Fibroblast of villous mesenchyme (primary cell): ENCODE data around the gene TLX3. TPM values are rescaled to one million over a fixed set of nuclear protein-coding genes. Genes with fewer than 3 reads are reported as not detected.
"Not testable (repeated sequence)": the region's sequence is repeated elsewhere in the genome, so short reads cannot be mapped to it uniquely, and the experiment has no call there.

Experiments
- DNase-seq: peaks from one replicate; pipeline ENCODE4 v3.0.0-alpha.2; 2010; ENCODE audit warnings: low read depth
- H3K4me3 ChIP-seq: 2 replicates; pipeline ENCODE4 v1.5.1; 2011; ENCODE audit warnings: low read depth, mild to moderate bottlenecking, low read length
- total RNA-seq: library from RNA; depleted of rRNA; stranded (reverse); fragments of >200 nt; gene quantifications from 2 replicates; pipeline ENCODE4 v1.2.3, GENCODE V29; 2012
- TF ChIP-seq, protein P1 (sequence below): IDR thresholded peaks from 2 replicates; pipeline ENCODE4 v1.5.1; 2012; ENCODE audit warnings: low read depth, mild to moderate bottlenecking, low read length; ENCODE audit not compliant: insufficient read depth

Gene TLX3
- total RNA-seq, 1 donor = not detected

- no peak for DNase-seq
- no peak overlapping the region for H3K4me3 ChIP-seq
- TF ChIP-seq, protein P1, sequence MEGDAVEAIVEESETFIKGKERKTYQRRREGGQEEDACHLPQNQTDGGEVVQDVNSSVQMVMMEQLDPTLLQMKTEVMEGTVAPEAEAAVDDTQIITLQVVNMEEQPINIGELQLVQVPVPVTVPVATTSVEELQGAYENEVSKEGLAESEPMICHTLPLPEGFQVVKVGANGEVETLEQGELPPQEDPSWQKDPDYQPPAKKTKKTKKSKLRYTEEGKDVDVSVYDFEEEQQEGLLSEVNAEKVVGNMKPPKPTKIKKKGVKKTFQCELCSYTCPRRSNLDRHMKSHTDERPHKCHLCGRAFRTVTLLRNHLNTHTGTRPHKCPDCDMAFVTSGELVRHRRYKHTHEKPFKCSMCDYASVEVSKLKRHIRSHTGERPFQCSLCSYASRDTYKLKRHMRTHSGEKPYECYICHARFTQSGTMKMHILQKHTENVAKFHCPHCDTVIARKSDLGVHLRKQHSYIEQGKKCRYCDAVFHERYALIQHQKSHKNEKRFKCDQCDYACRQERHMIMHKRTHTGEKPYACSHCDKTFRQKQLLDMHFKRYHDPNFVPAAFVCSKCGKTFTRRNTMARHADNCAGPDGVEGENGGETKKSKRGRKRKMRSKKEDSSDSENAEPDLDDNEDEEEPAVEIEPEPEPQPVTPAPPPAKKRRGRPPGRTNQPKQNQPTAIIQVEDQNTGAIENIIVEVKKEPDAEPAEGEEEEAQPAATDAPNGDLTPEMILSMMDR = no peak
Observed at GRCh38 chr5:171285465-171285864, 23.6 kb upstream of the TLX3 start.

DNA sequence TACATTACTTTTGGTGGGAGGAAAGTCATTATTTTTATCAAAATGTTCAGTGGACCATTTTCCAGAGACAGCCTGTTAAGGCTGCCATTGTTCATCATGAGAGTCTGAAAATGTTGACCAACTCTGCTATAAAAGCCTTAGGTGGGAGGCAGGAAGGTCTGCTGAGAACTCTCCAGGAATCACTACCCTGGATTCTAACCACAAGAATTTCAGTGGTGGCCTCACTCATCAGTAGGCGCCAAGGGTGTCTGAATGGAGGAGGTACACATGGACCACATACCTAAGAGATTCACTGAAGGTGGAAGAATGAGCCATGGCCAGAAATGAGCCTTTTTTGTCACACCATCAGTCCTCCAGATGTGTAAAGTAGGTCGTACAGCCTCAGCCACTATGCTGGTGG lies 21.0 kb upstream of the TLX3 start:
- DNase-seq = no peak
- H3K4me3 ChIP-seq = no peak overlapping the region
- TF ChIP-seq, protein P1 = no peak

DNA sequence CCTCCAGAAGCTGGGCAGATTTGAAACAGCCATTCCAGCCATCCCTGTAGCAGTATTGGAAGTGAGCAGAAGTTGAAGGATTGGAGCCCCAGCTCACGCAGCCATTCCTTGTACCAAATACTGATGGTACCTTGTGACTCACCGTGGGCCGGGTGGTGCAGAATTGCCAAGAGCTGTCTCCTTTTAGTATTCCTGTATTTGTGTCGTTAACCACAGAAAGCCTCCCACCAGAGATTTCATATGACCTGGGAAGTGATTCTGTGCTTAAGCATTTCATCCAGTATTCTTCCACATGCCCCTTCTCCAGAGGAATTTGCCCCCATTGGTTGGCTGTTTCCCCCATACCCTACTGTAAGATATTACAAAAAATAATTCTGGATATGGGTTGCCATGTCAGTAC lies 17.7 kb upstream of the TLX3 start:
- TF ChIP-seq, protein P1 = no peak
- H3K4me3 ChIP-seq = no peak overlapping the region
- DNase-seq = no peak

DNA sequence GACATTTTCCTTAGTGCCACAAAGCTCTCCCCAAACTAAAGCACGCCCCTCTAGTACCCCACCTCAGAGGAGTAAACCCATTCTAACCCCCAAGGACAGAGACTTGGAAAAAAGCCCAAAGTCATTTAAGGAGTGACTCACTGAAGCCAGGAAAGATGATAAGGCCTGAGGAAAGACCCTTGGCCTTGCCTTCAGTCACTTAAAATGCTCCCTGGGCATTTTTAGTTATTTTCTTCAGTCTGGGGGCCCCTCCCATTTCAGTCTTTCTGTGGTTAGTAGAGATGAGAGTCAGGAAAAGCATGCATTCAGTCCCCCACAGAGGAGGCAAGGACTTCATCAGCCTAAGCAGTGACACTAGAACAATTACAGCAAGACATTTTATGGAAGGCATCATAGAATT lies 13.7 kb upstream of the TLX3 start:
- DNase-seq = no peak
- TF ChIP-seq, protein P1 = no peak
- no peak overlapping the region for H3K4me3 ChIP-seq

GRCh38 chr5:171295801-171296200 lies 13.2 kb upstream of the TLX3 start:
- TF ChIP-seq, protein P1 = no peak
- no peak for DNase-seq
- no peak overlapping the region for H3K4me3 ChIP-seq

- DNase-seq, H3K4me3 ChIP-seq: not testable (repeated sequence)
Observed at GRCh38 chr5:171297941-171298340, 11.1 kb upstream of the TLX3 start.

- H3K4me3 ChIP-seq = no peak overlapping the region
- no peak for DNase-seq
- TF ChIP-seq, protein P1 = no peak
Observed at GRCh38 chr5:171299228-171299627, 9.8 kb upstream of the TLX3 start.
